Thyroid gland (tissue), 4 donors: ENCODE measurements around the gene AIG1.

Experiments used
- CTCF ChIP-seq, 6 experiments: fragments of 200-600 bp in 3 of 6; fragments of 450-650 bp in 3 of 6; sonication (generic) in 3 of 6; IDR thresholded peaks; one replicate each; pipeline ENCODE4 v1.5.1; 2016 to 2019; ENCODE audit warnings: antibody characterized with exemption in 6 of 6, mild to moderate bottlenecking in 2 of 6, inconsistent platforms in 1 of 6, moderate library complexity in 1 of 6
- POLR2A ChIP-seq, 2 donors: fragments of 450-650 bp; IDR thresholded peaks; one replicate each; pipeline ENCODE4 v1.6.1; 2017; ENCODE audit warnings: antibody characterized with exemption in 2 of 2, mild to moderate bottlenecking in 2 of 2, moderate library complexity in 1 of 2

DNA sequence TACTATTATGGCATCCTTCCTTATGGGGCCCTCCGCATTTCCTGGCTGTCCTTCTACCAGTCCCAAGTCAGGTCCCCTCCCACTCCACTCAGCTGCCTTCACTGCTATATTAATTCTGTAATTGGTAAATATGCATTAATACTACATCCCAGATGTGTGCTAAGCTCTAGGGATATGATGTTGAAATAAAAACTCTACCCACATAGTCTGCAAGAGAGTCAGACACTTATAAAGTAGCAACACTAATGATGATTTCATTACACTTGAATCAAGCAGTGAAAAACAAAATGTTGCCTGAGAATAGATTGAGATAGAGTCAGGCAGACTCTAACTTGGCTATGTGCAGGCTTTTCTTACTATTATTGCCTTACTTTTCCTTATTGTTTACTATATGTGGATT is 62.4 kb downstream of the AIG1 start:
- TF ChIP-seq CTCF (IDR thresholded peaks at IDR 0.05) (no peak), POLR2A (IDR thresholded peaks at IDR 0.05) (no peak)
